ENCODE results near the gene ASIC2.

The ASIC2 gene

GRCh38 chr17:33057564-33057963 is 235.5 kb downstream of the ASIC2 start:
- DNase-seq (ENCODE audit: low read depth) = no peak

- DNase-seq (ENCODE audit: low read depth) = no peak
Measured at GRCh38 chr17:33056399-33057146, 236.5 kb downstream of the ASIC2 start.

- no peak for DNase-seq (ENCODE audit: low read depth)
Measured at GRCh38 chr17:33055746-33056145, 237.3 kb downstream of the ASIC2 start.

GRCh38 chr17:33055171-33055611 is 237.9 kb downstream of the ASIC2 start:
- DNase-seq (ENCODE audit: low read depth) = no peak

GRCh38 chr17:33054412-33054811 is 238.7 kb downstream of the ASIC2 start:
- no peak for DNase-seq (ENCODE audit: low read depth)

- no peak for DNase-seq (ENCODE audit: low read depth)
Measured at GRCh38 chr17:33053676-33054075, 239.4 kb downstream of the ASIC2 start.

GRCh38 chr17:33052856-33053255 is 240.2 kb downstream of the ASIC2 start:
- no peak for DNase-seq (ENCODE audit: low read depth)

GRCh38 chr17:33050611-33051140 is 242.4 kb downstream of the ASIC2 start:
- no peak for DNase-seq (ENCODE audit: low read depth)

- peak; percentile 23 for DNase-seq (ENCODE audit: low read depth)
Measured at GRCh38 chr17:33049781-33050414, 243.2 kb downstream of the ASIC2 start.

- no peak for DNase-seq (ENCODE audit: low read depth)
Measured at GRCh38 chr17:33046361-33047255, 246.5 kb downstream of the ASIC2 start.

GRCh38 chr17:33045216-33045615 is 247.9 kb downstream of the ASIC2 start:
- no peak for DNase-seq (ENCODE audit: low read depth)

GRCh38 chr17:33044771-33045170 is 248.3 kb downstream of the ASIC2 start:
- no peak for DNase-seq (ENCODE audit: low read depth)

GRCh38 chr17:33040461-33040860 is 252.6 kb downstream of the ASIC2 start:
- no peak for DNase-seq (ENCODE audit: low read depth)

GRCh38 chr17:33039874-33040273 is 253.2 kb downstream of the ASIC2 start:
- no peak for DNase-seq (ENCODE audit: low read depth)

- no peak for DNase-seq (ENCODE audit: low read depth)
Measured at GRCh38 chr17:33038740-33039139, 254.4 kb downstream of the ASIC2 start.

- no peak for DNase-seq (ENCODE audit: low read depth)
Measured at GRCh38 chr17:33033176-33033575, 259.9 kb downstream of the ASIC2 start.

- no peak for DNase-seq (ENCODE audit: low read depth)
Measured at GRCh38 chr17:33028778-33029177, 264.3 kb downstream of the ASIC2 start.

GRCh38 chr17:33028061-33028460 is 265.0 kb downstream of the ASIC2 start:
- DNase-seq (ENCODE audit: low read depth) = no peak

GRCh38 chr17:33024688-33025486 is 268.2 kb downstream of the ASIC2 start:
- no peak for DNase-seq (ENCODE audit: low read depth)

- no peak for DNase-seq (ENCODE audit: low read depth)
Measured at GRCh38 chr17:33023790-33024189, 269.3 kb downstream of the ASIC2 start.

- no peak for DNase-seq (ENCODE audit: low read depth)
Measured at GRCh38 chr17:33021731-33022408, 271.2 kb downstream of the ASIC2 start.
